K562 (cell line): ENCODE results near the gene AP2M1. TPM values are rescaled to one million over a fixed set of nuclear protein-coding genes. Genes with fewer than 3 reads are reported as not detected.
A peak's percentile ranks its signal among the peaks of the same experiment; 100 is the strongest.

ENCODE experiments used
- ATF3 ChIP-seq, 2 experiments: fragments of 450-650 bp in 1 of 2; sonication (generic) in 1 of 2; formaldehyde crosslinking in 1 of 2; IDR thresholded peaks in 1 of 2; conservative IDR thresholded peaks in 1 of 2; 2 replicates each; pipeline versions ENCODE4 v1.6.1 to v1.8.1; 2016 to 2023; ENCODE audit warnings: mild to moderate bottlenecking in 2 of 2, moderate library complexity in 2 of 2, inconsistent platforms in 1 of 2, missing genetic modification reagents in 1 of 2
- ATF7 ChIP-seq: fragments of 450-650 bp; IDR thresholded peaks from 2 replicates; pipeline ENCODE4 v1.7.1; 2014; ENCODE audit warnings: mild to moderate bottlenecking, moderate library complexity
- CEBPG ChIP-seq, 3 experiments: fragments of 200-800 bp in 1 of 3; sonication (Bioruptor generic) in 1 of 3; sonication (generic) in 1 of 3; formaldehyde crosslinking in 1 of 3; IDR thresholded peaks in 2 of 3; conservative IDR thresholded peaks in 1 of 3; 2 replicates each; pipeline versions ENCODE4 v1.6.1 to v1.8.0; 2016 to 2022; ENCODE audit warnings: missing compliant biosample characterization in 2 of 3, missing genetic modification characterization in 2 of 3, mild to moderate bottlenecking in 1 of 3, missing genetic modification reagents in 1 of 3
- CTCF ChIP-seq, 3 experiments: IDR thresholded peaks in 2 of 3; conservative IDR thresholded peaks in 1 of 3; 2 replicates each; pipeline ENCODE4 v1.5.1; 2011 to 2012; ENCODE audit warnings: low read length in 3 of 3, mild to moderate bottlenecking in 3 of 3, control low read depth in 2 of 3, improper control_type of control experiment in 1 of 3, inconsistent platforms in 1 of 3, low read depth in 1 of 3, mixed read lengths in 1 of 3, moderate library complexity in 1 of 3; ENCODE audit not compliant: insufficient read depth in 2 of 3
- E2F6 ChIP-seq, 2 experiments: IDR thresholded peaks; 2 replicates each; pipeline ENCODE4 v1.6.1; 2011; ENCODE audit warnings: borderline replicate concordance in 1 of 2, control low read depth in 1 of 2, low read depth in 1 of 2, low read length in 1 of 2, mild to moderate bottlenecking in 1 of 2, mixed read lengths in 1 of 2, moderate library complexity in 1 of 2; ENCODE audit not compliant: insufficient read depth in 1 of 2, insufficient read length in 1 of 2, poor library complexity in 1 of 2, severe bottlenecking in 1 of 2; ENCODE audit errors: extremely low read depth in 1 of 2
- FOSL1 ChIP-seq: fragments of 200-800 bp; sonication (Bioruptor generic); conservative IDR thresholded peaks from 2 replicates; pipeline ENCODE4 v1.6.1; 2016; ENCODE audit warnings: missing genetic modification characterization, missing compliant biosample characterization
- FOXA1 ChIP-seq: fragments of 450-650 bp; IDR thresholded peaks from 2 replicates; pipeline ENCODE4 v1.6.1; 2016; ENCODE audit warnings: mild to moderate bottlenecking, borderline replicate concordance
- GATAD2A ChIP-seq: fragments of 450-650 bp; IDR thresholded peaks from 2 replicates; pipeline ENCODE4 v1.6.1; 2017
- GATAD2B ChIP-seq: fragments of 450-650 bp; IDR thresholded peaks from 2 replicates; pipeline ENCODE4 v1.6.1; 2017; ENCODE audit warnings: mild to moderate bottlenecking, borderline replicate concordance
- HNRNPLL ChIP-seq: fragments of 200-400 bp; formaldehyde crosslinking; IDR thresholded peaks from 2 replicates; pipeline ENCODE4 v1.6.1; 2017; ENCODE audit warnings: low read length, low read depth, mild to moderate bottlenecking; ENCODE audit not compliant: poor library complexity, severe bottlenecking
- KDM5B ChIP-seq: fragments of 200-600 bp; sonication (generic); IDR thresholded peaks from 2 replicates; pipeline ENCODE4 v1.6.1; 2012; ENCODE audit warnings: low read depth, mild to moderate bottlenecking, moderate library complexity, low read length, control low read depth, inconsistent platforms; ENCODE audit not compliant: insufficient replicate concordance
- KLF16 ChIP-seq: IDR thresholded peaks from 2 replicates; pipeline ENCODE4 v1.6.1; 2016; ENCODE audit warnings: antibody characterized with exemption
- L3MBTL2 ChIP-seq: fragments of 450-650 bp; IDR thresholded peaks from 2 replicates; pipeline ENCODE4 v1.6.1; 2016; ENCODE audit warnings: mild to moderate bottlenecking, moderate library complexity
- MAZ ChIP-seq, 2 experiments: fragments of 450-650 bp in 1 of 2; sonication (generic) in 1 of 2; formaldehyde crosslinking; IDR thresholded peaks in 1 of 2; conservative IDR thresholded peaks in 1 of 2; 2 replicates each; pipeline versions ENCODE4 v1.4.0 to v1.5.0; 2020; ENCODE audit warnings: mild to moderate bottlenecking in 1 of 2, missing genetic modification reagents in 1 of 2
- MED1 ChIP-seq: sonication (generic); formaldehyde crosslinking; IDR thresholded peaks from 2 replicates; pipeline ENCODE4 v1.8.1; 2023; ENCODE audit warnings: missing genetic modification reagents, borderline replicate concordance
- NFATC3 ChIP-seq: fragments of 450-650 bp; IDR thresholded peaks from 2 replicates; pipeline ENCODE4 v1.6.1; 2017; ENCODE audit warnings: mild to moderate bottlenecking
- NFIC ChIP-seq: fragments of 450-650 bp; IDR thresholded peaks from 2 replicates; pipeline ENCODE4 v1.6.1; 2017; ENCODE audit warnings: mild to moderate bottlenecking, inconsistent platforms
- PHB ChIP-seq: fragments of 250-450 bp; sonication (Bioruptor Pico); IDR thresholded peaks from 2 replicates; pipeline ENCODE4 v1.5.0; 2021
- PHB2 ChIP-seq: fragments of 450-650 bp; IDR thresholded peaks from 2 replicates; pipeline ENCODE4 v1.6.1; 2017; ENCODE audit warnings: low read depth
- RUNX1 ChIP-seq: sonication (generic); IDR thresholded peaks from 2 replicates; pipeline ENCODE4 v1.6.1; 2016; ENCODE audit warnings: antibody characterized with exemption, low read depth
- TEAD4 ChIP-seq, 2 experiments: sonication (generic) in 1 of 2; formaldehyde crosslinking in 1 of 2; IDR thresholded peaks; 2 replicates each; pipeline versions ENCODE4 v1.6.1 to v1.8.0; 2012 to 2022; ENCODE audit warnings: borderline replicate concordance in 1 of 2, inconsistent platforms in 1 of 2, low read length in 1 of 2, mild to moderate bottlenecking in 1 of 2, missing genetic modification reagents in 1 of 2
- TRIM24 ChIP-seq, 2 experiments: fragments of 450-650 bp; IDR thresholded peaks; 2 replicates each; pipeline ENCODE4 v1.6.1; 2016
- ZNF239 ChIP-seq: fragments of 250-450 bp; sonication (Bioruptor Pico); IDR thresholded peaks from 2 replicates; pipeline ENCODE4 v1.4.0; 2020; ENCODE audit warnings: mild to moderate bottlenecking
- polyA plus RNA-seq, 8 experiments: library from polyadenylated mRNA; depleted of rRNA in 4 of 8; stranded (reverse) in 5 of 8; unstranded in 3 of 8; fragments of >200 nt; fragmentation: Nextera tagmentation in 2 of 8; fragmentation: Illumina TruSeq in 1 of 8; extraction: Ambion mirVana in 2 of 8; extraction: Trizol in 1 of 8; gene quantifications; 2 replicates each; pipeline versions ENCODE4 v1.2.1 to v1.2.3, GENCODE V29; 2011 to 2014; ENCODE audit warnings: inconsistent platforms in 1 of 8, missing spikeins in 1 of 8
- total RNA-seq, 7 experiments: library from RNA; depleted of rRNA in 6 of 7; stranded (reverse); fragments of >200 nt in 6 of 7; fragmentation: Illumina TruSeq in 2 of 7; extraction: Trizol in 2 of 7; gene quantifications; 2 replicates each; pipeline versions ENCODE4 v1.2.1 to v1.2.3, GENCODE V29; 2011 to 2021; ENCODE audit warnings: low replicate concordance in 1 of 7

The AP2M1 gene
- total and polyA plus RNA-seq, 9 of the 15 experiments (the other 6 are each of a cell fraction or from before 2014, with no cell fraction given): 118 to 505 (median 296) TPM

GRCh38 chr3:184185461-184186183 is 11.0 kb downstream of the AP2M1 start (continued):
- TF ChIP-seq RUNX1 (peak; percentile 63; the same call in 1 of the 2 replicates), CEBPG (CRISPR knock-in tag; IDR thresholded peaks at IDR 0.05) (no peak), CEBPG (tag; conservative IDR thresholded peaks at IDR 0.05 in 1 of 2, IDR thresholded peaks at IDR 0.05 in 1 of 2) (no peak), KLF16 (peak; percentile 69), NFIC (peak; percentile 69), HNRNPLL (peak; percentile 96), PHB (CRISPR knock-in tag) (0 out of 2 replicates have a peak, but pooled peaks have one; percentile 45), E2F6 (IDR thresholded peaks at IDR 0.05; ENCODE audit: borderline replicate concordance in 1 of 2, extremely low read depth in 1 of 2, insufficient read depth in 1 of 2, insufficient read length in 1 of 2, low read depth in 1 of 2, low read length in 1 of 2, poor library complexity in 1 of 2, severe bottlenecking in 1 of 2) (peak; percentile 91 to 97), NFATC3 (no peak), ATF7 (peak; percentile 89), FOXA1 (no peak), TRIM24 (IDR thresholded peaks at IDR 0.05) (peak; percentile 13 to 47; a peak in 2 of 4 replicates), MED1 (CRISPR knock-in tag) (no peak), CTCF (IDR thresholded peaks at IDR 0.05 in 2 of 3, conservative IDR thresholded peaks at IDR 0.05 in 1 of 3; ENCODE audit: insufficient read depth in 2 of 3, low read depth in 1 of 3, low read length in 3 of 3) (0 out of 6 replicates have a peak, but pooled peaks of 1 of the 3 experiments have one; percentile 0), L3MBTL2 (peak; percentile 98), GATAD2B (peak; percentile 36; the same call in 1 of the 2 replicates), ATF3 (IDR thresholded peaks at IDR 0.05) (0 out of 2 replicates have a peak, but pooled peaks have one; percentile 16), ATF3 (CRISPR knock-in tag; conservative IDR thresholded peaks at IDR 0.05) (no peak), PHB2 (0 out of 2 replicates have a peak, but pooled peaks have one; percentile 37), FOSL1 (tag) (peak; percentile 54; the same call in 1 of the 2 replicates), MAZ (CRISPR knock-in tag; conservative IDR thresholded peaks at IDR 0.05 in 1 of 2, IDR thresholded peaks at IDR 0.05 in 1 of 2) (peak; percentile 94 to 96), KDM5B (peak; percentile 60), GATAD2A (0 out of 2 replicates have a peak, but pooled peaks have one; percentile 65), ZNF239 (CRISPR knock-in tag) (no peak), TEAD4 (IDR thresholded peaks at IDR 0.05; ENCODE audit: low read length) (peak; percentile 84), TEAD4 (CRISPR knock-in tag; IDR thresholded peaks at IDR 0.05; ENCODE audit: borderline replicate concordance) (no peak)
